Measurements from ENCODE around the gene INPP5K. TPM values are rescaled to one million over a fixed set of nuclear protein-coding genes. Genes with fewer than 3 reads are reported as not detected.

Gene INPP5K
- total RNA-seq, 1 donor from 2014 or later, result 29.8 TPM

DNA sequence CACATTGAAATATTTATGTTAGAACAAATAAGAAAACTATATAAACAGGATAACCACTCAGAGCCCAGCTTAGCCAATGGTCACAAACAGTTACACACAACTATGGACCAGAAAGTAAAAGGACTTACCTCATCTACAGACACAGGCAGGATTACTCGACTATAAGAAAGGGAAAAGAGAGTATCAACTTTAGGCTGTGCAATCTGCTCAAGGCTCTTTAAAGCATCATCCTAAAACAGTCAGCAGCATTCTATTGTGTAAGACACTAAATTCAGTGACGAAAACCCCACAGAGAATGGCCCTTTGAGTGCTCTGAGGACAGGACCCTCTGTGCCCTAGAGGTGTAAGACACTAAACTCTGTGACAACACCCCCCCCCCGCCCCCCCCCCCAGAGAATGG, 42.0 kb upstream of the INPP5K start:
- Mint-ChIP-seq H3K27me3 (no peaks in the 10 kb centered on the region), H3K9me3 (ENCODE audit: low read depth) (no peaks in the 10 kb centered on the region), H3K4me3 (ENCODE audit: low read depth) (no peak overlapping the region), H3K36me3 (ENCODE audit: insufficient read depth) (peaks cover 2% of the 10 kb centered on the region), H3K27ac (no peak overlapping the region), H3K4me1 (ENCODE audit: low read depth) (peaks cover 17% of the 10 kb centered on the region)
- DNase-seq (ENCODE audit: low spot score, unreplicated experiment), result no peak
- TF ChIP-seq, protein P1, sequence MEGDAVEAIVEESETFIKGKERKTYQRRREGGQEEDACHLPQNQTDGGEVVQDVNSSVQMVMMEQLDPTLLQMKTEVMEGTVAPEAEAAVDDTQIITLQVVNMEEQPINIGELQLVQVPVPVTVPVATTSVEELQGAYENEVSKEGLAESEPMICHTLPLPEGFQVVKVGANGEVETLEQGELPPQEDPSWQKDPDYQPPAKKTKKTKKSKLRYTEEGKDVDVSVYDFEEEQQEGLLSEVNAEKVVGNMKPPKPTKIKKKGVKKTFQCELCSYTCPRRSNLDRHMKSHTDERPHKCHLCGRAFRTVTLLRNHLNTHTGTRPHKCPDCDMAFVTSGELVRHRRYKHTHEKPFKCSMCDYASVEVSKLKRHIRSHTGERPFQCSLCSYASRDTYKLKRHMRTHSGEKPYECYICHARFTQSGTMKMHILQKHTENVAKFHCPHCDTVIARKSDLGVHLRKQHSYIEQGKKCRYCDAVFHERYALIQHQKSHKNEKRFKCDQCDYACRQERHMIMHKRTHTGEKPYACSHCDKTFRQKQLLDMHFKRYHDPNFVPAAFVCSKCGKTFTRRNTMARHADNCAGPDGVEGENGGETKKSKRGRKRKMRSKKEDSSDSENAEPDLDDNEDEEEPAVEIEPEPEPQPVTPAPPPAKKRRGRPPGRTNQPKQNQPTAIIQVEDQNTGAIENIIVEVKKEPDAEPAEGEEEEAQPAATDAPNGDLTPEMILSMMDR (IDR thresholded peaks at IDR 0.05; ENCODE audit: unreplicated experiment), result no peak

DNA sequence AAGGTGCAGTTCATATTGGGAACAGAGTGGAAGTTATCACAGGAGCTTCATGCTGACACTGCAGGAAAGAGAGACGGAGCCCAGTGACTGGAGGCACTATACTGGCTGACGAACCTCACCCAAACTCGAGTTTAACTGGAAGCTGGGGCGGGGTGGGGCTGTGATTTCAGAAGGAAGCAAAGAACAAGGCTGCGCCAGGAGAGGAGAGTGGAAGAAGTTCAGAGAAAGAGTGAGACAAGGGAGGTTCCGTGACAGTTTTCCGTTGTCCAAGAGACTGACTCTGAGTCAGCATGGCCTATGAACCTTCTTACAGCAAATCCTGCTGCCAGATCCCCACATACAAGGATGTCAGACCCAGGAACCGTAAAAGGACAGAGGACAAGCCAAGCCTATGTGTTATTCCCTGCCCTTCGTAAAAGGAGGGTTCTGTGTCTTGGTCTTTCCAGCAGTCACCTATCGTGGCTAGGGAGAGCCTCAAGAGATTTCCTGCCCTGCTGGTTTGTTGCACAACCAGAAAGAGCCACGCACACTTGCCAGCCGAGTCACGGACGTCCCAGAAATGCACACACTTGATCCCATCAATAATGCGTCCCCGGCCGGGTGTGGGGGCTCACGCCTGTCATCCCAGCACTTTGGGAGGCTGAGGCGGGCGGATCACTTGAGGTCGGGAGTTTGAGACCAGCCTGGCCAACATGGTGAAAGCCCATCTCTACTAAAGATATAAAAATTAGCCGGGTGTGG, 41.1 kb upstream of the INPP5K start:
- DNase-seq (ENCODE audit: low spot score, unreplicated experiment), result no peak
- no peak overlapping the region for H3K4me3 Mint-ChIP-seq (ENCODE audit: low read depth)
- peaks cover 17% of the 10 kb centered on the region for H3K4me1 Mint-ChIP-seq (ENCODE audit: low read depth)
- no peaks in the 10 kb centered on the region for H3K9me3 Mint-ChIP-seq (ENCODE audit: low read depth)
- TF ChIP-seq, protein P1 (IDR thresholded peaks at IDR 0.05; ENCODE audit: unreplicated experiment), result no peak
- no peaks in the 10 kb centered on the region for H3K27me3 Mint-ChIP-seq
- peaks cover 2% of the 10 kb centered on the region for H3K36me3 Mint-ChIP-seq (ENCODE audit: insufficient read depth)
- no peak overlapping the region for H3K27ac Mint-ChIP-seq

DNA sequence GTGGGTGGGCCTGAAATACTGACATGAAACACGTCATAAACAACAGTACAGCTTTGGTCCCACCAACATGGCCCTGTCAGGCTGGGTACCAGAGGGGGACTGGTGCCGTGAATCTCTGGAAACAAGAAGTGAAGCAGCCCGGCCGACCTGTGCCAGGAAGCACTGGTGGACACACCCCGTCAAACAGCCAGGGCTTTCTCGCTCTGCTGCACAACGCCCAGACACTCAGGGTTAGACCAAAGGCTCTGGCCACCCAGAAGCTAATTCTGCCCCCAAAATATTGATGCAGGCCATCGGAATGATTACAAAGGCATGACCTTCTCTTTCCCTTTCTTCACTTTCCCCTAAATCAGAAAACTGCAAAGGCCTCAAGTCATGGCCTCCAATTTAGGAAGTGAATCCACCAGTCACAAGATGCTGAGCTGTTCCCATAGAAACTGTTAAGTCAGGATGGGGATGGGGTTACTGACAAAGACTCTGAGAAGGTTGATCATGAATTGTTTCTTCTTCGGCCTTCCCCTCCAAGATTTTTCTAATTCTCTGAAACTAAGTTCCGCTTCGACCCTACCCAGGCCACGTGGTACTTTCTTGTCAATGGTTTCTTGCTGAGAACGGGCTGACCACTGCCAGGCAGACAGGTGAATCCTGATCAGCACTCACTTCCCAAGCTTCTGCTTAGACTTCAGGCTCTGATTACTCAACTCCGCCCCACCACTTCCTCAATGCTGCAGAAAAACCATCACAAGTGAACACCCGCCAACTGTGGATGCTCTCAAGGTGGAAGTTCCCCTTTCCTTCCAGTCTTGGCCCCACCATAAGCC, 39.4 kb upstream of the INPP5K start:
- no peak for DNase-seq (ENCODE audit: low spot score, unreplicated experiment)
- peaks cover 9% of the 10 kb centered on the region for H3K4me1 Mint-ChIP-seq (ENCODE audit: low read depth)
- H3K27ac Mint-ChIP-seq, result no peak overlapping the region
- peaks cover 5% of the 10 kb centered on the region for H3K36me3 Mint-ChIP-seq (ENCODE audit: insufficient read depth)
- no peaks in the 10 kb centered on the region for H3K9me3 Mint-ChIP-seq (ENCODE audit: low read depth)
- TF ChIP-seq, protein P1 (IDR thresholded peaks at IDR 0.05; ENCODE audit: unreplicated experiment), result no peak
- no peaks in the 10 kb centered on the region for H3K27me3 Mint-ChIP-seq
- no peak overlapping the region for H3K4me3 Mint-ChIP-seq (ENCODE audit: low read depth)

DNA sequence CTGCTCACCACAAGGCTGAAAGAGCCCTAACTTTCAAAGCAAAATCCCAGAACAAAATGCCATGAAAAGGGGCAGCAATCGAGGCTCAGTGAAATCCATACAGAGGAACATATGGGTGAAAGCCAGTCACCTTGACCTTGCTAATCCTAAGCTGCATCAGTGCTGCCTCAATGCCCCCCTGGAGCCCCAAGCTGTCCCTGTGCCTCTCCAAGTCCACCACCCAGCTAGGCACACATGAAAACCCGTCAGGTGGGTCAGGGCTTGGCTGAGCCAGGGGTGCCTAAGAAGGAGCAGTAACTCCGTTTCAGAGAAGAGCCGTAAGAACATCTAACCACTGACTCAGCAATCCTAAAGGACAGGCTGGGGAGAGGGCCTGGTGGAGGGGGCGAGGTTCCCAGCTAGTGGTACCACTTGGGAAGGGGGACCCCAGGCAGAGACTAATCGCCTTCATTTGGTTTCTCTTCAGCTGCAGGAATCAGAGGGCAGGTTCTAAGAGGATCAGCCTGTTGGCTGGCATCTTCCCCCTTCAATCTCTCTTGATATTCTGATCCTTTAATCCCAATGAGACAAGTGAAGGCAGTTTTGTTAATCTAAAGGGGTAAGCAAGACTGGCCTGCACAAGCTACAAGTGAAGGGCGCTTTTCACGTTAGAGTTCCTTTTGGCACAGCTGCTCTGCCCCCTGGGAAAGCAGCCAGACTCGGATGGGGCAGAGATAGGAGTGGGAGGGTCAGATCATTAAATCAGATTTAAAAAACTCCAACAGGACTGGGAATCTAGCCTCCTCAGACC, 38.5 kb upstream of the INPP5K start:
- Mint-ChIP-seq H3K36me3 (ENCODE audit: insufficient read depth) (peaks cover 11% of the 10 kb centered on the region), H3K27ac (no peak overlapping the region), H3K27me3 (no peaks in the 10 kb centered on the region), H3K4me1 (ENCODE audit: low read depth) (peaks cover 4% of the 10 kb centered on the region), H3K4me3 (ENCODE audit: low read depth) (no peak overlapping the region), H3K9me3 (ENCODE audit: low read depth) (no peaks in the 10 kb centered on the region)
- TF ChIP-seq, protein P1 (IDR thresholded peaks at IDR 0.05; ENCODE audit: unreplicated experiment), result no peak
- DNase-seq (ENCODE audit: low spot score, unreplicated experiment), result no peak
